HFF-Myc (cell line): Measurements from ENCODE around the gene NKX3-2.

Experiments used
- DNase-seq: peaks from one replicate; pipeline ENCODE4 v3.0.0-alpha.2; 2011; ENCODE audit warnings: low read depth; ENCODE audit errors: extremely low read depth
- H3K4me3 ChIP-seq: replicated peaks from 2 replicates; pipeline ENCODE4 v1.5.1; 2011; ENCODE audit warnings: low read depth, mild to moderate bottlenecking, control low read depth, low read length
- TF ChIP-seq, protein P1 (sequence below): IDR thresholded peaks from 2 replicates; pipeline ENCODE4 v1.5.1; 2012; ENCODE audit warnings: mild to moderate bottlenecking, low read depth, low read length, control low read depth; ENCODE audit errors: missing control alignments

Gene NKX3-2

DNA sequence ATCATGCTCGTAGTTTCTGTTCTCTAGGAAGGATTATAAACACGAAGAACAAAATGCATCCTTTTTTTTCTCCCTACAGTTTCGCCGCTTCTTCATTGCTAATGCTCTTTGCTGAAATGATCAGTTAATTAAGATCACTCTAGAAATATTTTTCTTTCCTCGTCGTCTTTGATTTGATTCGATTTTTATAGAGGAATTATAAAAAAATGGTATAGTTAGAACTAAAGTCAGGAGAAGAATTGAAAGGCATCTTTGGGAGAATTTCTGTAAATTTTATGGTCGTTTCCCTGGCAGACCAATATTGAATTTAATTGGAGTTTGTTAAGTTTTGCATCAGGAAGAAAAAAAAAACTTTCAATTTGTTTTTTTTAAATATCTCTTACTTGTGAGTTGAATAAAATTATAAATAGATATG, 1.1 kb upstream of the NKX3-2 start:
- H3K4me3 ChIP-seq: peak overlapping the region; percentile 47; the same call in 1 of the 2 replicates
- TF ChIP-seq, protein P1, sequence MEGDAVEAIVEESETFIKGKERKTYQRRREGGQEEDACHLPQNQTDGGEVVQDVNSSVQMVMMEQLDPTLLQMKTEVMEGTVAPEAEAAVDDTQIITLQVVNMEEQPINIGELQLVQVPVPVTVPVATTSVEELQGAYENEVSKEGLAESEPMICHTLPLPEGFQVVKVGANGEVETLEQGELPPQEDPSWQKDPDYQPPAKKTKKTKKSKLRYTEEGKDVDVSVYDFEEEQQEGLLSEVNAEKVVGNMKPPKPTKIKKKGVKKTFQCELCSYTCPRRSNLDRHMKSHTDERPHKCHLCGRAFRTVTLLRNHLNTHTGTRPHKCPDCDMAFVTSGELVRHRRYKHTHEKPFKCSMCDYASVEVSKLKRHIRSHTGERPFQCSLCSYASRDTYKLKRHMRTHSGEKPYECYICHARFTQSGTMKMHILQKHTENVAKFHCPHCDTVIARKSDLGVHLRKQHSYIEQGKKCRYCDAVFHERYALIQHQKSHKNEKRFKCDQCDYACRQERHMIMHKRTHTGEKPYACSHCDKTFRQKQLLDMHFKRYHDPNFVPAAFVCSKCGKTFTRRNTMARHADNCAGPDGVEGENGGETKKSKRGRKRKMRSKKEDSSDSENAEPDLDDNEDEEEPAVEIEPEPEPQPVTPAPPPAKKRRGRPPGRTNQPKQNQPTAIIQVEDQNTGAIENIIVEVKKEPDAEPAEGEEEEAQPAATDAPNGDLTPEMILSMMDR: no peak

GRCh38 chr4:13544606-13545393, 492 bp upstream of the NKX3-2 start:
- H3K4me3 ChIP-seq: peak overlapping the region; percentile 47
- DNase-seq: no peak
- TF ChIP-seq, protein P1: no peak

More for the DNA sequence above, 1.1 kb upstream of the NKX3-2 start:
- DNase-seq: no peak

DNA sequence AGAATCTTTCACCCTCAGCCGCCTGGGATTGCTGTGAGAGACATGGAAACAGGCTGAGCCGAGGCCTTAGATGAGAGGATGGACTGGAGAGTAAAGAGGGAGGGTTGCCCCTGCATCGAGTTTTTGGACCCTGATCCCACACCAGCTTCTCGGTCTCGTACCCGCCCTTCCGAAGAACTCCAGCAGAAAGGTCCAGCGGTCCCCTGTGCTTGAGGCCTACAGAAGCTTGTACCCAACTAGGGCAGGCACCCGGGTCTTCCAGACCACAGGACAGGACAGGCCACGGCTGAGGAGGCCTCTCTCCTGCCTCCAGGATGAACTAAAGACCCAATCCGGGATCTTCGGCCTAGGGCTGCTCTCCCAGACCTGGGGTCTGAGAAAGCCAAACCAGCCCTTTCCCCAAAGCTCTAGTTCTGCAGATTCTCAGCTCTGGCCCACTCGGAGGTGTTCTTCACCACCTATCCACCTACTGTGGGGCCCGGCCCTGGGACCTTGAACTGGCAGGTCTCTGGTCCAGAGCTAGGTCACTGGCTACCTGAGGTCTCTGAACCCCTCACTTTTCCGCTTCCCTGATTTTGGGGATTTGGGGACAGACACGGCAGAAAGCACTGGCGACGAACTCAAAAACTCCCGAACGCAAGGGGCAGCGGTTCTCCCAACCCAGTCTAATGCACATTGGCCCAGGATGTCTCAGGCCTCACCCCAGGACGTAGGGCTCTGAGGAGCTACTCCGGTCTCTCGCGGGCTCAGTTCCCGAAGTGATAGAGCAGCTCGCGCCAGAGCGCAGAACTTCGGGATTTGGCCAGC, 1.1 kb downstream of the NKX3-2 start:
- no peak for DNase-seq
- no peak overlapping the region for H3K4me3 ChIP-seq
- TF ChIP-seq, protein P1: no peak

GRCh38 chr4:13542577-13543031, 1.7 kb downstream of the NKX3-2 start:
- DNase-seq: no peak
- TF ChIP-seq, protein P1: no peak
- no peak overlapping the region for H3K4me3 ChIP-seq

GRCh38 chr4:13541720-13542576, 2.4 kb downstream of the NKX3-2 start:
- DNase-seq: no peak
- TF ChIP-seq, protein P1: no peak
- no peak overlapping the region for H3K4me3 ChIP-seq

- no peak for DNase-seq
- H3K4me3 ChIP-seq: no peak overlapping the region
- TF ChIP-seq, protein P1: no peak
Observed at GRCh38 chr4:13541176-13541604, 3.1 kb downstream of the NKX3-2 start.
